Activated CD4-positive, alpha-beta T cell treated with anti-CD3 and anti-CD28 coated beads, Interleukin-2, amount 50 U/mL, for 1 hour (primary cell): Measurements from ENCODE around the gene ABCD3.
"Not testable (repeated sequence)": the region's sequence is repeated elsewhere in the genome, so short reads cannot be mapped to it uniquely, and the experiment has no call there.

Experiments
- DNase-seq: peaks from one replicate; pipeline ENCODE4 v3.0.0-alpha.2; 2020

The ABCD3 gene

GRCh38 chr1:94417978-94418663 lies at the start of gene ABCD3:
Gene ABCD3, plus strand, starts transcription at chr1:94418389. Its CDS starts 90 bp downstream, at chr1:94418479.
- peak; percentile 94 for DNase-seq

- not testable (repeated sequence) for DNase-seq
Observed at GRCh38 chr1:94372771-94373170, 45.4 kb upstream of the ABCD3 start.

GRCh38 chr1:94373311-94373710 lies 44.9 kb upstream of the ABCD3 start:
- not testable (repeated sequence) for DNase-seq

GRCh38 chr1:94375666-94376065 lies 42.5 kb upstream of the ABCD3 start:
- not testable (repeated sequence) for DNase-seq

- not testable (repeated sequence) for DNase-seq
Observed at GRCh38 chr1:94378493-94378892, 39.7 kb upstream of the ABCD3 start.

- DNase-seq: no peak
Observed at GRCh38 chr1:94379615-94380014, 38.6 kb upstream of the ABCD3 start.

GRCh38 chr1:94382201-94382600 lies 36.0 kb upstream of the ABCD3 start:
- no peak for DNase-seq

- no peak for DNase-seq
Observed at GRCh38 chr1:94383966-94384408, 34.2 kb upstream of the ABCD3 start.

- DNase-seq: no peak
Observed at GRCh38 chr1:94384485-94385265, 33.5 kb upstream of the ABCD3 start.

- no peak for DNase-seq
Observed at GRCh38 chr1:94385308-94385929, 32.8 kb upstream of the ABCD3 start.

- DNase-seq: no peak
Observed at GRCh38 chr1:94389298-94389697, 28.9 kb upstream of the ABCD3 start.

GRCh38 chr1:94394247-94394646 lies 23.9 kb upstream of the ABCD3 start:
- DNase-seq: no peak

GRCh38 chr1:94395231-94395630 lies 23.0 kb upstream of the ABCD3 start:
- DNase-seq: no peak

GRCh38 chr1:94395748-94396309 lies 22.4 kb upstream of the ABCD3 start:
- no peak for DNase-seq

- no peak for DNase-seq
Observed at GRCh38 chr1:94396356-94397010, 21.7 kb upstream of the ABCD3 start.

GRCh38 chr1:94398356-94398755 lies 19.8 kb upstream of the ABCD3 start:
- DNase-seq: no peak

GRCh38 chr1:94399453-94399852 lies 18.7 kb upstream of the ABCD3 start:
- no peak for DNase-seq

- DNase-seq: no peak
Observed at GRCh38 chr1:94401206-94401605, 17.0 kb upstream of the ABCD3 start.

- no peak for DNase-seq
Observed at GRCh38 chr1:94406446-94406845, 11.7 kb upstream of the ABCD3 start.

- no peak for DNase-seq
Observed at GRCh38 chr1:94408104-94408830, 9.9 kb upstream of the ABCD3 start.

GRCh38 chr1:94411237-94411636 lies 7.0 kb upstream of the ABCD3 start:
- no peak for DNase-seq

- no peak for DNase-seq
Observed at GRCh38 chr1:94413311-94413710, 4.9 kb upstream of the ABCD3 start.
